ENCODE results near the gene BPIFB6.

The BPIFB6 gene, protein sequence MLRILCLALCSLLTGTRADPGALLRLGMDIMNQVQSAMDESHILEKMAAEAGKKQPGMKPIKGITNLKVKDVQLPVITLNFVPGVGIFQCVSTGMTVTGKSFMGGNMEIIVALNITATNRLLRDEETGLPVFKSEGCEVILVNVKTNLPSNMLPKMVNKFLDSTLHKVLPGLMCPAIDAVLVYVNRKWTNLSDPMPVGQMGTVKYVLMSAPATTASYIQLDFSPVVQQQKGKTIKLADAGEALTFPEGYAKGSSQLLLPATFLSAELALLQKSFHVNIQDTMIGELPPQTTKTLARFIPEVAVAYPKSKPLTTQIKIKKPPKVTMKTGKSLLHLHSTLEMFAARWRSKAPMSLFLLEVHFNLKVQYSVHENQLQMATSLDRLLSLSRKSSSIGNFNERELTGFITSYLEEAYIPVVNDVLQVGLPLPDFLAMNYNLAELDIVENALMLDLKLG

GRCh38 chr20:33031531-33031930 is at the start of gene BPIFB6:
Gene BPIFB6 (plus strand): TSS chr20:33031648. CDS start chr20:33031648, 0 bp downstream.
- DNase-seq (ENCODE audit: low read depth) = no peak

DNA sequence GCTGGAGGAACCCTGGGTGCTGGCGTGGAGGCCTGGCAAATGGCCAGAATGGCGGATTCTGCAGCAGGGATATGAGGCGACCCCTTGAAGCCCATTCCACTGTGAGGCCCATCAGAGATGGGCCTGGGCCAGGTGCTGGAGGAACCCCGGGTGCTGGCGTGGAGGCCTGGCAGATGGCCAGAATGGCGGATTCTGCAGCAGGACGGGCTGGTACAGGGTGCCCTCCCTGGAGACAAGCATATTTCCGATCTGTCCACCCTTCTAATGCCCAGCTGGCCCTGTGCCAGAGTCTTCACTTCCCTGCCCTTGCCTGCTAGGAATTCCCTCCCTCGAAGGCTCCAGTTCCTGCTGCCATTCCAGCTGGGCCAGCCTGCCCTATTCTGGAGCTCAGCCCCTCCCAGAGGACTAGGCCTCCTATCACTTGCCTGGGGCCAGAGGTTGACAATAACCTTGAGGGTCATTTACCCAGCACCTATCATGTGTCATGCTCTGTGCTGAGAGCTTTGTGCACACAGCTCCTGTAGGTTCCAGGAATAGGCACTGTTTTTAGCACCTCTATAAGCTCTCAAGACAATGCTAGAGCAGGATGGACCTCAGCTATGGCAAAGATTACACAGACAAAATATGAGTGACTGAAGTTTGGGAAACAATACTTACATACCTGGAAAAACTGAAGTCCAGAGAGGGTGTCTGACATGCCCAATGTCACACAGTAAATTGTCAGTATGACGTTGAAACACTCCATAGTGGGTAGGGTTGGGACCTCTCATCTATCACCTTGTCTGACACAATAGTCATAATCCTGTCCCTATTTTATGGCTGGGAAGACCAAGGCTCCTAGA is 48.6 kb upstream of the BPIFB6 start:
- DNase-seq (ENCODE audit: low read depth) = no peak

DNA sequence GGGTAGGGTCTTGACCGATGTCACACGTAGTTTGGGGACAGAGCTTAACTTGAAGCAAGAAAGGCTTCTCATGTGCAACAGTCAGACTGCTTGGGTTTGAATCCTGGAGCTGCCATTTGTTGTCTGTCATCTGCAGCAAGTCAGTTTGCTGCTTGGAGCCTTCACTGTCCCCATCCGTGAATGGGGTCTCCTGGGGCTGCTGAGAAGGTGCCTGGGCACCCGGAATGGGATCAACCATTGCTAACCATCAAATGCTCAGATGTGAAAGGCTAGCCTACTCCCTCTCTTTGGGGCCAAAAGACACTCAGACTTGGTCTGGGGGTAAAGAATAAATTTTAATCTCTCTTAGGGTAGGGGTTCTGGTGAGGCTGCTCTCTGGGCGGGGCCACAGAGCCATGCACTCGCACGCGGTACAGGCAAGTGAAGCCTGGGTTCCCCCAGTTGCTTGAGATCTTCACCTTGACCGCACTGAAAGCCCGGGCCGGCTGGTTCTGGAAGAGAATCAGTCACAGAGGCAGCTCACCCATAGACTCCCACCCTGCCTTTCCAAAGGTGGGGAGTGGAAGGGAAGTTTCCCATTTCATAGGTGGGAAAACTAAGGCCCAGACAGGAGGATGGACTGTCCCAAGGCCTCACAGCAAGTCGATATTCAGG is 47.9 kb upstream of the BPIFB6 start:
- no peak for DNase-seq (ENCODE audit: low read depth)

GRCh38 chr20:32984196-32984595 is 47.3 kb upstream of the BPIFB6 start:
- DNase-seq (ENCODE audit: low read depth) = no peak

GRCh38 chr20:32984631-32985354 is 46.7 kb upstream of the BPIFB6 start:
- no peak for DNase-seq (ENCODE audit: low read depth)

DNA sequence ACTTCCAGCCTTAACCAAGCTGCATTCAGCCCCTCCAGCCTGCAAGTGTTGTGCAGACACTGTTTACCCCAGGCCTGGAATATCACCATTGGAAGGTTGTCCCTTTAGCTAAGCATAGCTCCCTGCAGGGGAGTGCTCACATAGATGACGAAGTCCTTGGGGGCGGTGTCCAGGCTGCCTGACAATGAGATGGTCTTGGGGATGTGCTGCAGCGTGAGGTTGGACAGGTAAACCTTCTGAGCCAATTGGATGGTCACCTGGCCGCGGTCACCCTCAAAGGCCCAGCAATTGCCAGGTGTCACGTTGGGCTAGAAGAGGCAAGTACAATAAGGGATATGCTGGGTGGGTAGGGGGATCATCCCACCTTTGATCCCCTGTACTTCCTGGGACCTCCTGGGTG is 45.9 kb upstream of the BPIFB6 start:
- DNase-seq (ENCODE audit: low read depth) = no peak

DNA sequence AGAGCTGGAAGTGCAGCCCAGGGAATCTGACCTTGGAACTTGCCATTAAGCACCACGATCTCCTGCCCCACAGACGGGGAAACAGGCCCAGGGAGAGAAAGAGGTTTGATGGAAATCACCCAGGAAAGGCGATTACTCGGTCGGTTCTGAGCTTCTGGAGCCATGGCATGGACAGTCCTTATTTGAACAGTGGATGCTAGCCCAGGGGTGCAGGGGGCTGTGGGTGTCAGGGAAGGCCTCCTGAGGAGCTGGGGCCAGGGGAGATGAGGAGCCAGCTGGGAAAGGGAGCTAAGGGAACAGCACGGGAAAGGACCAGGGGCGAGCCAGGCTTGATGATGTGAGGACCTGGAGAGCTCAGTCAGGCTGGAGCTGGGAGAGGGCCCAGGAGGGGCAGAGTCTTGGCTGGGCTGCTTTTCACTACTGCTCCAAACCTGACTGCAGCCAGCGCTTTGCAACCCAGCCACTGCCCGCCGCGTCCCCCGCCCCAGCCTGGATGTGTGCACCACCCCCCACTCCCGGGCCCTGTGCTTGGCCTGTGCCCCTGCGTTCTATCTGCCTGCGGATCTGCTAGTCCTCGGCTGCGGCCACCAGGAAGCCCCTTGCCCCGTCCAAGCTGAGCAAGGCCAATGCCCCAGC is 45.0 kb upstream of the BPIFB6 start:
- no peak for DNase-seq (ENCODE audit: low read depth)

DNA sequence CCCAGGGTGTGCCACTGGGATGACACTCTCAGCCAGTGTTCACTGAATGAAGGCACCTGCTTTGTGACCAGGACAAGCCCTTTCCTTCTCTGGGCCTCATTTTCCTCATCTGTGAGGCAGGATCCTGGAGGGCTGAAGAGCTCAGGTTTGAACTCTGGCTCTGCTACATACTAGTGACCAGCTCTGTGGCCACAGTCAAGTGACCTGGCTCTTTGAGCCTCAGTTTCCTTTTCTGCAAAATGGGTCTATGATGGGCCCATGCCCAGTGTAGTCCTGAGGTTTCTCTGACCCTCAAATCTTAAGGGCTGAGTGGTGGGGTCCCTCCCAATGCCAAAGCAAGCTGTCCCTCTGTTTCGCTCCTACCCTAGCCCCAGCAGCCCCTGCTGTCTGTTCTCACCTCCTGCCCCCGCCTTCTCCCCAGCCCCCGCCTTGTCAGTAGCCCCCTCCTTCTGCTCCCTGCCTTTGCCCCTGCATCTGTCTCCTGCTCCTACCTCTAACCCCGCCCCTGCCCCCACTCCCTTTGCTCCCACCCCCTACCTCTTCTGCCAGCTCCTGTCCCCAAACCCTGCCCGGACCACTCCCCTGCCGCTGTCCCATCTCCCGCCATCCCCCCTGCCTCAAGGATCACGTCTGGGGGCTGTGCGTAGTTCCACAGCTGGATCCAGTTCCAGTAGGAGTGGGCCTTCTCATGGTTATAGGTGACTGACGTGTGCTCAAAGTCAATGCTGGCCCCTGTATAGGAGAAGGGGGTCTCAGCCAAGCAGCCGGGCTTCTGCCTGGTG is 44.2 kb upstream of the BPIFB6 start:
- no peak for DNase-seq (ENCODE audit: low read depth)

GRCh38 chr20:32988008-32988407 is 43.4 kb upstream of the BPIFB6 start:
- no peak for DNase-seq (ENCODE audit: low read depth)

DNA sequence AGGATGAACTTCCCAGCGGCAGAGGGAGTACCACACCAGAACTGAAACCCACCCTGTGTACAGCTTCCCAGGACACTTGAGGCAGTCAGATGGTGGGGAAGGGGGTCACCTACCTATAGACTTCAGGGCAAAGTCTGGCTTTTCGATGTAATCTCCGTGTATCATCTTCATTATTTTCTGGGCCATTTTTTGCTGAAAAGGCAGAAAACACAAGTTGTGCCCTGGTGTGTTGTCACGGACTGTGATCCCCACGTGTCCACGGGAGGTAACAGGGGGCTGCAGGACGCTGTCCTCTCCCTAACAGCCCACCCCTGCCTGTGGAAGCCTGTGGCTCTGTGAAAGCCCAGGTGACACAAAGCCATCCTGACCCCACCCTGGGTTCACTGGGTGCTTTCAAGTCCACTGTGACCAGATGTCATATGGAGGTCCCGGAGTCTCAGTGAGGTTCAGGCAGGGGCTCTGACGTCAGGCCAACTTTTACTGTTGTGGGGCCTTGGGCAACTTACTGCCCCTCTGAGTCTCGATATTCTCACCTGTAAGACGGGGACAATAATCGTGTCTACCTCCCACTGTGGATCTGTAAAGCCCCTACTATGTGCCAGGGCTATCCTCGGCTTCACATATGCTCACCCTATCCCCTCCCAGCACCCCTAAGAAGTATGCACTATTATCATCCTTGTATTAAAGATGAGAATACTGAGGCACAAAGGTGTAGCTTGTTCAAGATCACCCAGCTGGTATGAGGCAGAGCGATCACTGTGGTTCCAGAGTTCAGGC is 41.8 kb upstream of the BPIFB6 start:
- DNase-seq (ENCODE audit: low read depth) = no peak

GRCh38 chr20:32990426-32990825 is 41.0 kb upstream of the BPIFB6 start:
- no peak for DNase-seq (ENCODE audit: low read depth)

DNA sequence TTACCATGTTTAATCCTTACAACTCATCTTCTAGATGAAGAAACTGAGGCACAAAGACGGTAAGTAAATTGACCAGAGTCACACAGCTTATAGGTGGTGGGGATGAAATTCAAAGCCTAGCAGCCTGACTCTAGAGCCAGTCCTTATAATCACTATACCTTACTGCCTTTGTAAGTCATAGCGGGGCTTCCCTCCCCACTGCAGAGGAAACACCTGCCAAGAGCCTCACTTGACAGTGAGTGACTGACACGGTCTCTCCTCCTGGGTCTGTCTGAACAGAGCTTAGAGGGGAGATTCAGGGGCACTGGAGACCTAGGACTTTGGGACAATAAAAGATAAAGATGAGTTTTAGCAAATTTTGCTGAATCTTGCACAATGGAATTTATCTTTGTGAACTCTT is 40.1 kb upstream of the BPIFB6 start:
- DNase-seq (ENCODE audit: low read depth) = no peak

DNA sequence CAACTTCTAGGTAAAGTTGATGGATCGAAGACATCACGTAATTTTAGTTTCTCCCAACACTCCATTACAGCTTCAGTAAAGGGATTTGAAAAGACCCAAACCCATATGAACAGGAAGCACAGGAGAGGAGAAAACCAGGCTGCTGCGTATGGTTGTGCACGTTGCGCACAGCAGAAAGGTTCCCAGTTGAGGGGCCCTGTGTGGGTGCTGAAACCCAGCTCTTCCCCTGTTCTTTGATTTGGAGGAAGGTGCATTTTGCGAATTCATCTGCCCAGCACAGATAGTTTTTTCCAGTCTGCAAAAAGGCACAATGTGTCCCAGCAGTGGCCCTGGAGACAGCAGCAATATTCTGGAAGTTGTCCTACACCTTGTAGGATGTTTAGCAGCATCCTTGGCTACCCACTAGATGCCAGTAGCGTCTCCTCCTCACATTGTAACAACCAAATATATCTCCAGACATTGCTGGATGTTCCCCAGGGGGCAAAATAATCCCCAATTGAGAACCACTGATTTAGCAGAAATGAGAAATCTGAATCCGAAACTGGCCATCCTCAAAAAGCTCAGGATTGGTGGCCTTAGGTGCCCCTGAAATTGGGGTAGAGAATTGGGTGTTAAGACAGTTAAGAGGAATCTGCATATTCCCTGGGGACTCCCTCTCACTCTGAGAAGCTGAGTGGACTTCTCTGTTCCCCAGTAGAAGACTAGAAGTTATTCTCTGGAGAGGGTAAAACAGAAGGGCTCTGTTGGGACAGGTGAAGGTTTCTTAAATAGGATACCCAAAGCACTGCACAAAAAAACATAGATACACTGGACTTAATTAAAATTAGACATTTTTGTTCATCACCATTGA is 39.4 kb upstream of the BPIFB6 start:
- no peak for DNase-seq (ENCODE audit: low read depth)

GRCh38 chr20:32993496-32994050 is 37.9 kb upstream of the BPIFB6 start:
- no peak for DNase-seq (ENCODE audit: low read depth)

- DNase-seq (ENCODE audit: low read depth) = no peak
These were observed 35.6 kb upstream of the BPIFB6 start for GRCh38 chr20:32995802-32996201.

DNA sequence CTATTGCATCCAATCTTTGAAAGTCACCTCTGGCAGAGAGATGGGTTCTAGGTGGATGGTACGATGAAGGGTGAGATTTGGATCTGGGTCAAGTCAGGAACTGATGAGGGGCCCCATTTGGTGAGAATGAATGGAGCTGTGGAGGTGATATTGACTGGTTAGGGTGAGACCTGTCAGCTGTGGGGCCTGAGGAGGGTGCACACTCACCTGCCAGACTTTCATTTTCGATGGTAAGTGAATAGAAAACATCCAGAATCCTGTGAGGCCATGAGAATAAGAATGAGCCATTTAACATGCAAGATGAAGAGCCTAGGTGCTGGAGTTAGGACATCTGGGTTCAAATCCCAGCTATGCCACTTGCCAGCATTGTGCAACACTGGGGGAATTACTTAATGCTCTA is 34.0 kb upstream of the BPIFB6 start:
- no peak for DNase-seq (ENCODE audit: low read depth)

DNA sequence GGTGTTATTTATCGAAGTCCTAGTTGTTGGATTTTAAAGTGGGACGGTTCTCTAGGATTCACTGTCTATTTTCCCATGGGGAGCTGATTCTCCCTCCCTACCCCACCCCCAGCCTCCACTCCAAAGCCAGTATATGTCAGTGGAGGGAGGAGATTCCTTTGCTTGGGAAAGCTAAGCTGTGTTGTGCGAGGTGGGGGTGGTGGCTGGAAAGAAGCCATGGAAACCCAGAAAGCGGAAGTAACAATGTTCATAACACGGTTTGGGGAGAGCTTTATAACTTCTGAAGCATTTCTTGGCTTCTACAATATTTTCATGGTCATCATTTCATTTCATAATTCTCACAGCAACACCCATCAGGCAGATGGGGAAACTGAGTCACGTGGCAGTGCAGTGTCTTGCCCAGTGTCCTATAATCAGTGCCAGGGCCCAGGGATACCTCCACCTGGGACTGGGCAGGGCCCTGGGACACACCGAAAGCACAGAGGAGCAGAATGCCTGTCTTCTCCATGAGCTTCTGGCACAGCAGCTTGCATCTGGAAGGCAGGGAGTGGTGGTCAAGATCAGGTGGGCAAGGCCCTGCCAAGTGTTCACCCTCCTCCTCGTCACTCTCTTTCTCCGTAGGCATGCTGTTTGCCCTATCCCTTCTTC is 31.7 kb upstream of the BPIFB6 start:
- DNase-seq (ENCODE audit: low read depth) = no peak
